Tibial artery (tissue), 4 donors: ENCODE data around the gene OR6B3.

ENCODE experiments used
- DNase-seq, 2 donors: peaks; one replicate each; pipeline ENCODE4 v3.0.0-alpha.2; 2019
- H3K27ac ChIP-seq, 2 donors: fragments of 200-600 bp; sonication (generic) in 1 of 2; 1 replicate in 1 of 2; 2 replicates in 1 of 2; pipeline ENCODE4 v1.5.1; 2018 to 2019; ENCODE audit warnings: mild to moderate bottlenecking in 1 of 2
- H3K27me3 ChIP-seq, 2 donors: fragments of 200-600 bp; sonication (generic) in 1 of 2; one replicate each; pipeline versions ENCODE4 v1.5.1 to v1.6.0; 2016 to 2019
- H3K36me3 ChIP-seq, 3 donors: fragments of 200-600 bp; sonication (generic) in 2 of 3; one replicate each; pipeline ENCODE4 v1.5.1; 2016 to 2019; ENCODE audit warnings: mild to moderate bottlenecking in 2 of 3
- H3K4me1 ChIP-seq, 4 donors: fragments of 200-600 bp; sonication (generic) in 2 of 4; 1 replicate in 3 of 4; 2 replicates in 1 of 4; pipeline ENCODE4 v1.5.1; 2016 to 2019
- H3K4me3 ChIP-seq, 2 donors: fragments of 200-600 bp; sonication (generic) in 1 of 2; 1 replicate in 1 of 2; 2 replicates in 1 of 2; pipeline ENCODE4 v1.5.1; 2018 to 2019; ENCODE audit warnings: mild to moderate bottlenecking in 2 of 2
- H3K9me3 ChIP-seq, 3 donors: fragments of 200-600 bp; sonication (generic) in 1 of 3; one replicate each; pipeline ENCODE4 v1.5.1; 2016 to 2019
- intact Hi-C: fragments of 100-400 bp; cut with DNase I; formaldehyde crosslinking; loops from one replicate; pipeline ENCODE4 v1.15.0; 2023; ENCODE audit warnings: low total_unique reads
- TF ChIP-seq, protein P1 (sequence below), 2 experiments: fragments of 200-600 bp in 1 of 2; fragments of 450-650 bp in 1 of 2; IDR thresholded peaks; one replicate each; pipeline ENCODE4 v1.5.1; 2017 to 2019; ENCODE audit warnings: antibody characterized with exemption in 2 of 2, mild to moderate bottlenecking in 1 of 2, moderate library complexity in 1 of 2

The OR6B3 gene

DNA sequence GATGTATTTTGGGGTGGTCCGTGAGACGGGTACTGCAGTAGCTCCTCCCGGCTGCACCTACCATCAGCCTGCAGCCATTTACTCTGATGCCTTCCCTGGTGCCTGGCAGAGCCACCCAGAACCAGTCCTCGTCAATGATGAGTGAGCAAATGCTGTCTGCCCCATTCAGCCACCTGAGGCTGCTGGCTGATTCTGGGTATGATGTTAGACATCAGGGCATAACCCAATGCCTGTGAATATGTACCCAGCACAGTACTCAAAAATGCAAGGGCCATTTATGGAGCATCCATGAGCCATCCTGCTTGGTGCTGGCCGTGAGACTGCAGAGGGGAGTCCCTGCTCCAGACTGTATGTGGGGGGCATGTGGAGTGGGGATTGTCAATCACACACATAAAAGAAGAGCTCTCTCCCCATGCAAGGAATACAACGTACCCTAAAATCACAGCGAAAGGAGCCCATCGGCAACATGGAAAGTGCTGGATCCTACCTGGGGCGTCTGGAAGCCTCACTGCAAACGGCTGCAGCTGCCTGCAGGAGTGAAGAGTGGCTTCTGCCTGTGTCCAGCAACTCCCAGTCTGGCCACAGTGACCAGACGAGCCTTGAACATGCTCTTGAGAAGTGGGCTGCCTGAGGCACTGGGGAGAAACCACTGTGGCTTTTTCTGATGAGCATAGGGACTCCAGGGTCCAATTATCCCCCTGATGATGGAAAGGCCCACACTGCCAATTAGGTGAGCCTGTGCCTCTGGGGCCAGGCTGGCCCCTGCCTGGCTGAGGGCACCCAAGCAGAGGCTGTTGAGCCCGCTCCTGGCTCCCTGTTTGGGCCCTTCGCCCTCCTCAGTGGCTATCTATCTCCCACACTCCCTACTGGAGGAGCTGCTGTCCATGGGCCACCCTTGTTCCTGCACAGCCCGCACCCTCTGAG lies 20.7 kb downstream of the OR6B3 start:
- peak in 1 of 2 donors; percentile 41 for DNase-seq
- peaks cover 0 to 5% of the 10 kb centered on the region in 2 donors for H3K27me3 ChIP-seq
- no peak overlapping the region for H3K4me3 ChIP-seq
- H3K9me3 ChIP-seq = no peaks in the 10 kb centered on the region
- H3K4me1 ChIP-seq = no peaks in the 10 kb centered on the region
- intact Hi-C loops = no loop called here
- H3K27ac ChIP-seq = no peak overlapping the region
- no peaks in the 10 kb centered on the region for H3K36me3 ChIP-seq
- TF ChIP-seq, protein P1, sequence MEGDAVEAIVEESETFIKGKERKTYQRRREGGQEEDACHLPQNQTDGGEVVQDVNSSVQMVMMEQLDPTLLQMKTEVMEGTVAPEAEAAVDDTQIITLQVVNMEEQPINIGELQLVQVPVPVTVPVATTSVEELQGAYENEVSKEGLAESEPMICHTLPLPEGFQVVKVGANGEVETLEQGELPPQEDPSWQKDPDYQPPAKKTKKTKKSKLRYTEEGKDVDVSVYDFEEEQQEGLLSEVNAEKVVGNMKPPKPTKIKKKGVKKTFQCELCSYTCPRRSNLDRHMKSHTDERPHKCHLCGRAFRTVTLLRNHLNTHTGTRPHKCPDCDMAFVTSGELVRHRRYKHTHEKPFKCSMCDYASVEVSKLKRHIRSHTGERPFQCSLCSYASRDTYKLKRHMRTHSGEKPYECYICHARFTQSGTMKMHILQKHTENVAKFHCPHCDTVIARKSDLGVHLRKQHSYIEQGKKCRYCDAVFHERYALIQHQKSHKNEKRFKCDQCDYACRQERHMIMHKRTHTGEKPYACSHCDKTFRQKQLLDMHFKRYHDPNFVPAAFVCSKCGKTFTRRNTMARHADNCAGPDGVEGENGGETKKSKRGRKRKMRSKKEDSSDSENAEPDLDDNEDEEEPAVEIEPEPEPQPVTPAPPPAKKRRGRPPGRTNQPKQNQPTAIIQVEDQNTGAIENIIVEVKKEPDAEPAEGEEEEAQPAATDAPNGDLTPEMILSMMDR (IDR thresholded peaks at IDR 0.05) = no peak

DNA sequence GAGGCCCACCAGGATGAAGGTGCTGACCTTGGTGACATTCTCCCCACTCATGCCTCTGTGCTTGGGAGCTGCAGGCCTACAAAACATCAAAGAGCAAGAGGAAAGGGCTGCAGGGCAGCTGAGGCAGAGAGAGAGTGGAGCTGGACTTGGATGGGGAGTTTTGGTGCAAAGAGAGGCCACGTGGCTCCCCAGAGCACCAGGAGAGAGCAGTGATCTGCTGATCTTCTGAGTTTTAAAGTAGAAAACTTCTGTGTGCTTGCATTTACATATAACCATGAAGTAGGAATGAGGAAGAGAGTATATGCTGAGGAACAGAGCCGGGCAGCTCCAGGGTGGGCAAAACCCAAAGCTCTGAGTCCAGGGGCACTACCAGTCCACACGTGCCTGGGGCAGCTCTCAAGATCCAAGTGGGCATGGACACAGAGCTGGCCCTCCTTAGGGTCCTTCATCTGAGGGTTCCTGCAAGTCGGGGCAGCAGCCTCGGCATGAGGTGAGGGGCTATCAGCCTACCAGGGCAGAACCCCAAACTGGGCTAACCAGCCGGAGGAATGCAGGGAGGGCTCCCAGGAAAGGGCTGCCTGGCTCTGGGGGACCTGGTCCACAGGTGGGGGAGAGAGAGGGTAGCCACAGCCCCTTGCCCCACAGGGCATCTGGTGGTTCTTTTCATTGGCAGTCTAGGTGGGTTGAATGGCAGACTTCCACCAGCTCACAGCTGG lies 22.8 kb downstream of the OR6B3 start, which contains the start of gene OR6B2:
OR6B2 (minus strand) TSS at position 51 of the 716 bp plus-strand sequence; CDS start at position 51, 0 bp downstream.
- peak in 1 of 2 donors; percentile 38 for DNase-seq
- peaks cover 0 to 5% of the 10 kb centered on the region in 2 donors for H3K27me3 ChIP-seq
- intact Hi-C loops = no loop called here
- TF ChIP-seq, protein P1 (IDR thresholded peaks at IDR 0.05) = no peak
- H3K4me1 ChIP-seq = no peaks in the 10 kb centered on the region
- no peaks in the 10 kb centered on the region for H3K36me3 ChIP-seq
- H3K4me3 ChIP-seq = no peak within 1 kb of the TSS
- no peak within 1 kb of the TSS for H3K27ac ChIP-seq
- H3K9me3 ChIP-seq = no peaks in the 10 kb centered on the region

DNA sequence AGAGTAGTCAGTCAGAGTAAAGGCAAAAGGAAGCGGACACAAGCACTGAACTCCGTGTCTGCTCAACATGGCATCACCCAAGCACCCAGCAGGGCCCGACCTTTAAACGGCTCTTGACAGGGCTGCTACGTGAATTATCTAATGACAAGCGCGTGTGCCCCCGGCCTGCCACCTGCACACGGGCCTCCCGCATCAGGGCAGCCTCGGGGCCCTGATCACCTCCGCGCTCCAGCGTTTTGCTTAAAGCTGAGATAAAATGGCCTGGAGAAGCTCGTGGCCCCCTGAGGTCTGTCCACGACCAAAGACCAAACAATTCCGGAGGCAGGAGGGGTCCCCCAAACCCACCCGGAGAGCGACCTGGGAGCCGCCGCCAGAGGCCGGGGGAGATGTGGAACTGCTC lies 28.6 kb downstream of the OR6B3 start:
- TF ChIP-seq, protein P1 (IDR thresholded peaks at IDR 0.05) = no peak
- intact Hi-C loops = loop anchor here (5.0 kb wide), 1 partner anchor 563 kb away; the partner anchor contains the start of gene CAPN10
- H3K9me3 ChIP-seq = no peaks in the 10 kb centered on the region
- peaks cover 0 to 15% (median 11%) of the 10 kb centered on the region in 4 donors for H3K4me1 ChIP-seq
- DNase-seq = peak in 1 of 2 donors; percentile 61
- peaks cover 15 to 20% (median 15%) of the 10 kb centered on the region in 3 donors for H3K36me3 ChIP-seq
- H3K27ac ChIP-seq = peak overlapping the region; percentile 97 to 98
- peak overlapping the region; percentile 81 to 89 for H3K4me3 ChIP-seq
- H3K27me3 ChIP-seq = no peaks in the 10 kb centered on the region

DNA sequence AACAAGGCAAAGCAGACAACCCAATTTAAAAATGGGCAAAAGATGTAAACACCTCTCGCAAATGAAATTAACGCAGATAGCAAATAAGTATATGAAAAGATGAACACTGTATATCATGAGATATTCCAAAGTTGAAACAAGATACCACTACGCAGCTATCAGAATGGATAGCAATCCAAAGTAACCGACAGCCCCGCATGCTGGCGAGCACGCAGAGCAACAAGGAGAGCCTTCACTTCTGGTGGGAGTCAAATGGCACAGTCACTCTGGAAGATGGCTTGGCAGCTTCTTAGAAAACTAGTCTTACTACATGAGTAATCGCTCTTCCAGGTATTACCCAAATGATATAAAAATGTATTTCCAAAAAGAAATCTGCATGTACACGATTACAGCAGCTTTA lies 29.5 kb downstream of the OR6B3 start:
- Histone ChIP-seq H3K4me1 (peaks cover 0 to 15% (median 11%) of the 10 kb centered on the region in 4 donors), H3K4me3 (peak overlapping the region in 1 of 2 donors; percentile 81), H3K27ac (no peak overlapping the region), H3K36me3 (peaks cover 20 to 26% (median 21%) of the 10 kb centered on the region in 3 donors), H3K27me3 (no peaks in the 10 kb centered on the region), H3K9me3 (no peaks in the 10 kb centered on the region)
- TF ChIP-seq, protein P1 (IDR thresholded peaks at IDR 0.05) = no peak
- intact Hi-C loops = no loop called here
- DNase-seq = no peak

DNA sequence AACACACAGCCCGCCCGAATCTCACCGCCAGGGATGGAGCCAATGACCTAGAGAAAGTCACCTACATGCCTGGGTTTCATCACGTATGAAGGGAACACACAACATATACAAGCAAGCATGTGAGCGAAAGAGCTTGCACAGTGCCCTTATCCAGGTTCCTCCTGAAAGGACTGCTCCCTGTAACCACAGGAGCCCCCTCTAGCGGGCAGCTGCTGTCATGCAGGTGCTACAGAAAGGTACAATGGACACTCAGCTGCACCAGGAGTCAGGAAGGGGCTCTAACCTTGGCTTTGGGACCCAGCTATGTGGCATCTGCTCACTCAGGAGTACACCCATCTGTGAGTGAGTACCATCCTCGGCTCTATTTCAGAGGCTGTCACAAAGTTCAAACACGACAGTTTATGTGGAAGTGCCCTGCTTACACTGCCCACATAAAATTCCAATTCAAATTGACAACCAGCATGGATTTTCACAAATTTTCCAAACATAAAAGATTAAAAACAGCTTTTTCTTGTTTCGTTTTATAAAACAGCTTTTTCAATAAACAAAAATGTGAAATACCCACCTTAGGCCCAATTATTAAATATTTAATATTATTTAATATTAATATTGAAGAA lies 31.7 kb downstream of the OR6B3 start:
- intact Hi-C loops = no loop called here
- peaks cover 0 to 15% (median 11%) of the 10 kb centered on the region in 4 donors for H3K4me1 ChIP-seq
- peak; percentile 65 to 72 for DNase-seq
- H3K9me3 ChIP-seq = no peaks in the 10 kb centered on the region
- H3K36me3 ChIP-seq = peaks cover 40 to 48% (median 43%) of the 10 kb centered on the region in 3 donors
- no peaks in the 10 kb centered on the region for H3K27me3 ChIP-seq
- H3K4me3 ChIP-seq = no peak overlapping the region
- H3K27ac ChIP-seq = no peak overlapping the region
- TF ChIP-seq, protein P1 (IDR thresholded peaks at IDR 0.05) = peak; percentile 41 to 68
